GM19452 (cell line): ENCODE results near the gene PPP1R36.
"Not testable (repeated sequence)": the region's sequence is repeated elsewhere in the genome, so short reads cannot be mapped to it uniquely, and the experiment has no call there.

ENCODE experiments used
- ATAC-seq: cut with Tn5 transposase; IDR thresholded peaks from one replicate; pipeline ENCODE4 v1.9.1; 2021; ENCODE audit not compliant: unreplicated experiment

The PPP1R36 gene

GRCh38 chr14:64517667-64518066, 32.1 kb upstream of the PPP1R36 start:
- ATAC-seq: not testable (repeated sequence)

- no peak for ATAC-seq
Measured at GRCh38 chr14:64518229-64518628, 31.5 kb upstream of the PPP1R36 start.

GRCh38 chr14:64520699-64521098, 29.1 kb upstream of the PPP1R36 start:
- no peak for ATAC-seq

- no peak for ATAC-seq
Measured at GRCh38 chr14:64522591-64523355, 27.0 kb upstream of the PPP1R36 start.

GRCh38 chr14:64525354-64525753, 24.4 kb upstream of the PPP1R36 start:
- no peak for ATAC-seq

- no peak for ATAC-seq
Measured at GRCh38 chr14:64531567-64531966, 18.2 kb upstream of the PPP1R36 start.

GRCh38 chr14:64536488-64537245, 13.1 kb upstream of the PPP1R36 start:
- ATAC-seq: no peak

GRCh38 chr14:64540208-64541202, 9.3 kb upstream of the PPP1R36 start, which contains the start of gene HSPA2:
Gene HSPA2, plus strand, starts transcription at chr14:64540741. Its CDS starts 109 bp downstream, at chr14:64540850.
- ATAC-seq: peak; percentile 95

GRCh38 chr14:64541261-64541971, 8.3 kb upstream of the PPP1R36 start:
- no peak for ATAC-seq

- ATAC-seq: no peak
Measured at GRCh38 chr14:64541972-64542835, 7.6 kb upstream of the PPP1R36 start.

GRCh38 chr14:64542836-64543201, 6.9 kb upstream of the PPP1R36 start:
- no peak for ATAC-seq

- ATAC-seq: no peak
Measured at GRCh38 chr14:64544607-64545312, 5.0 kb upstream of the PPP1R36 start.

GRCh38 chr14:64549016-64549415, 745 bp upstream of the PPP1R36 start:
- ATAC-seq: no peak

- no peak for ATAC-seq
Measured at GRCh38 chr14:64550621-64551333, 1.0 kb downstream of the PPP1R36 start.

GRCh38 chr14:64554556-64554955, 4.8 kb downstream of the PPP1R36 start:
- ATAC-seq: no peak

- no peak for ATAC-seq
Measured at GRCh38 chr14:64556526-64556925, 6.8 kb downstream of the PPP1R36 start.

GRCh38 chr14:64558216-64558615, 8.5 kb downstream of the PPP1R36 start:
- not testable (repeated sequence) for ATAC-seq

GRCh38 chr14:64561631-64562030, 11.9 kb downstream of the PPP1R36 start:
- ATAC-seq: no peak
